ENCODE measurements around the gene GMPPB.
"Not testable (repeated sequence)": the region's sequence is repeated elsewhere in the genome, so short reads cannot be mapped to it uniquely, and the experiment has no call there.

The GMPPB gene

GRCh38 chr3:49712631-49713317 lies 11.0 kb downstream of the GMPPB start:
- no peak for DNase-seq

- DNase-seq = no peak
Observed at GRCh38 chr3:49712166-49712565, 11.6 kb downstream of the GMPPB start.

- DNase-seq = no peak
Observed at GRCh38 chr3:49711489-49711888, 12.3 kb downstream of the GMPPB start.

- DNase-seq = no peak
Observed at GRCh38 chr3:49709852-49710251, 13.9 kb downstream of the GMPPB start.

- DNase-seq = no peak
Observed at GRCh38 chr3:49707113-49707480, 16.7 kb downstream of the GMPPB start.

- no peak for DNase-seq
Observed at GRCh38 chr3:49706456-49707112, 17.2 kb downstream of the GMPPB start.

- DNase-seq = no peak
Observed at GRCh38 chr3:49705390-49705960, 18.3 kb downstream of the GMPPB start.

- no peak for DNase-seq
Observed at GRCh38 chr3:49704629-49705028, 19.1 kb downstream of the GMPPB start.

- DNase-seq = no peak
Observed at GRCh38 chr3:49703956-49704355, 19.8 kb downstream of the GMPPB start.

GRCh38 chr3:49703443-49703927 lies 20.3 kb downstream of the GMPPB start:
- DNase-seq = peak; percentile 80

- DNase-seq = no peak
Observed at GRCh38 chr3:49702672-49703071, 21.1 kb downstream of the GMPPB start.

- no peak for DNase-seq
Observed at GRCh38 chr3:49701388-49702077, 22.2 kb downstream of the GMPPB start.

GRCh38 chr3:49700453-49701128 lies 23.2 kb downstream of the GMPPB start:
- no peak for DNase-seq

GRCh38 chr3:49700014-49700413 lies 23.7 kb downstream of the GMPPB start:
- DNase-seq = no peak

- peak; percentile 53 for DNase-seq
Observed at GRCh38 chr3:49699281-49699979, 24.3 kb downstream of the GMPPB start.

GRCh38 chr3:49695350-49696015 lies 28.3 kb downstream of the GMPPB start:
- not testable (repeated sequence) for DNase-seq

GRCh38 chr3:49694409-49695070 lies 29.2 kb downstream of the GMPPB start:
- not testable (repeated sequence) for DNase-seq

- DNase-seq = not testable (repeated sequence)
Observed at GRCh38 chr3:49691481-49691880, 32.3 kb downstream of the GMPPB start.

- not testable (repeated sequence) for DNase-seq
Observed at GRCh38 chr3:49690856-49691255, 32.9 kb downstream of the GMPPB start.

- peak; percentile 85 for DNase-seq
Observed at GRCh38 chr3:49689908-49690624, 33.7 kb downstream of the GMPPB start.
